ENCODE measurements around the gene POLG.

POLG gene

DNA sequence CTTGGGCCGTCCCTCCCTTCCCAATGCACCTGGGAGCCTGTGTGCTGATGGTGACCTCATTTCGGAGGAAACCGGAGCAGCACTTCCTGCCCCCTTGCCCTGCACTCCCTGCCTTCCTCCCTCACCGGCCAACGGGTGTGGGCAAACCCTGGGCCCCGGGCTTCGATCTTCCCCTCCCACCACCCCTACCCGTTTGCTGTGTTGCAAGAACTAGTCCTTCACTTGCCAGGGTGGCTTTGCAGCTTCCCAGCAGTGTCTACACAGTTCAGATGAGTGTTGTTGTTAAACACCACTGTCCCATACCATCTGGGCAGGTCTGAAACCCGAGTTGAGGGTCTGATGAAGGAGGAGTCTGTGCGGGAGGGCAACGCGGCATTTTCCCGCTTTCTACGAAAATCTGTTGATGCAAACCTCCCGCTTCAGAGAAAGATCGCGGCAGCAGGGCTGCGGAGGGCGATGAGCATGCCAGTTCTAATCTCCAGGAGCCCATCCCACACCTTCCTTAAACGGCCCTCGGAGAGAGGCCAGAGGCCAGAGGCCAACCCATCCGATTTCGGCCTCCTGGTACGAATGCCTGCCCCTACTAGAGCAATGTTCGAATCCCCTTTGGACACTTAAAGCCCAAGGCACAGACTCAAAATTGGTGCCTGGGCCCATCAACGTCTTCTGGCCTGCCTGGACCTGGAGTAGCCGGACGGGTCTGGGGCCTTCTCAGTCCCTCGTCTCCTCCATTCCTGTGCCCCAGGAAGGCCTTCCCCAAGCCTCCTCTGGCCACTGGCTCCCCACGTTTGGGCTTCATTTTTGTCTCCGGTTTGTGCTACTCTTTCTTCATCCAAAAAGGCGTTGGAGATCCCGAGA lies 35.7 kb upstream of the POLG start:
- DNase-seq, result no peak

GRCh38 chr15:89369341-89369947 lies 34.8 kb upstream of the POLG start:
- DNase-seq, result no peak

DNA sequence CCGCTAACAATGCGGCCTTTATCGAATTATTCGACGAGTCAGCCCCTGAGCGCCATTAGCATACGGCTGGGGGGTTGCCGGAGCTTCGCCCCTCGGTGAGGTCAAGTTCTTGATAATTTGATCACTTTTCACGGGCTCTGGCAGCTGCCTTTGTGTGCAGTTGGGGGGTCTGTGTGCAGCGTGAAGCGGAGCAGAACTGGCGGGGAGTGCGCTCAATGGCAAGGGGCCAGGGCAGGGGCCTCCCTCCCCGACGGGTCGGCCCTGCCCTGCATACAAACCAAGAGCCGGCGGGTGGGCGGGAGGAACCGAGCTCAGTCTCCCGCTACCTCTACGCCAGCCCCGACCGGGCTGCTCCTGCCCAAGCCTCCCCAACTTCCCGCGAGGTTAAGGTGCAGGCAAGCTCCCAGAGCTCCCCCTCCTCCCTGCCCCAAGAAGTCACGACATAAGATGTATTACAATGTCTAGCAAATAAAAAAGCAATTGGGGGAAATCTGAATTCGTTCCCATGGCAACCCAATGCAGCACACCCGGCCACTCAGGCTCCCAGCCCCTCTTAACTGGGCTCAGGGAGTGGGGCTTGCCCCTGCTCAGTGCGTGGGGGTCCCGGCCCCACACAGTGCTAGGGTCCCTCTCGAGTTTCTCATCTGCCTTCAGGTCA lies 34.1 kb upstream of the POLG start:
- DNase-seq, result no peak

DNA sequence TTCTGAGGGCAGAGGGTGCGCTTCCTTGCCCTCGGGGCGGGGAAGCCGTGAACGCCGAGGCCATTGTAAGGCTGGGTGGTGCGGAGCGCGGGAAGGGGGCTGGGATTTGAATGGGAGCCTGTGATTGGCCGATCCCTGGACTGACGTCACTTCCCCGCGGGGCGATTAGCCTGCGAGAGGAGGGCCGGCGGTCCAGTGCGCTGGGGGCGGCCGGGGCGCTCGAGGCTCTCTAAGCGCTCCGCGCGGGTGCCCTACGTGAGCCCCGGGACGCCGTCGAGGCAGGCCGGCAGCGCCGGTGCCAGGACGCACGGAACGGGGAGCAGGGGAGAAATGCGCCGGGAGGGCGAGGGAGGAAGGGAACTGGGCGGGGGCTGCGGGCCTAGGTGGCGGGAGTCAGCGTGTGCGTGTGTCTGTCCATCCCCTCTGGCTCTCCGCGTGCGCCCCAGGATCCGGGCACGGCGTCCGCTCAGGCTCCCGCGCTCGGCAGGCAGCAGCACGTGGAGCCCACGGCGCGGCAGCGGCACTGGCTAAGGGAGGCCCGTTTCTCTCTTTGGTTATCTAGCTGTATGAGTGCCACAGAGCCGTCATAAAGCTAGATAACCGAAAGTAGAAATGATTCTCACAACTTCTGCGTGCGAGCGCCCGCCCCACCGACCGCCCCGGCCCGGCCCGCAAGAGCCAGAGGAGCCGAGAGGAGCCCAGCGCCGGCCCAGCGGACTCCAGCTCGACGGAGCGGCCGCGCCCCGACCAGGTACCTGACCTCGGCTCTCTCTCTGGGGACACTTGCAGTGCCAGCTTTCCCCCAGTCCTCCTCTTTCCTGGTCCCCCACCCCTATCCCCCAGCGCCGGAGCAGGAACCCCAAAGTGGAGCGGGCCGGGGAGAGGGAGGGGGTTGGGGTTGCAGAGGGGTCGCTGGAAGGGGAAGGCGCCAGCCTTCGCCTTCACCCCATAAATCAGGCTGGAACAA lies 33.1 kb upstream of the POLG start:
- DNase-seq, result no peak

DNA sequence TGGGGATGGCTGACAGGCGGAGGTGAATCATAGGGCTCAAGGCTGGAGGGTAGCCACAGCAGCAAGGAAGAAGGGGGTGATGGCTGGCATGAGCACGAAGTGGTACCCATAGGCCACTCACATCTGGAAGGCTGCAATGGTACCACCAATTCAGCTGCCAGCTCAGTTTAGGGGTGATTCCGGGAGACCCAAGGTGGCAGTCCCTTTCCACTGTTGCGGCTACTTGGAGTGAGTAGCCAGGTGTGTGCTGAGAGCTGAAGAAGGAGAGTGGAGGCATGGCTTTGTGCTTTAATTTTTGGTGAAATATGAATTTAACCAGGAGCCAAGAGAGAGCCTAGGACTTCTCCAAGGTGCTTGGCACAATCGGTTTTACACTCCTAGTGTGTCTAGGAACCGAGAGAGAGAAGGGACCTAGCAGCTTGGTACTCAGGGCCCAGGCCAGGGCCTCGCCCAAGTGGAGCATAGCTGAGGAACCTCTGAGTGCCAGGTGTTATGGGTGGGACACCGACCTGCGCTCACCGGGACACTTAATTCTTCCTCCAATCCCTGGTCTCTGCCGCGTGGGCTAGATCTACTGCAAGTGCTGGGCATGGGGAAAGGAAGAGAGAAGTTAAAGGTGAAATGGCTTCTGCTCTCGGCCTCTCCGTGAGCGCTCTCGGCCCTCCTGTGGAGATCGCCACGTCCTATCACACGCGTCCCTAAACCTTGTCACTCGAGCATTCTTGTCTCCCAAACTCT lies 32.2 kb upstream of the POLG start:
- DNase-seq, result no peak

DNA sequence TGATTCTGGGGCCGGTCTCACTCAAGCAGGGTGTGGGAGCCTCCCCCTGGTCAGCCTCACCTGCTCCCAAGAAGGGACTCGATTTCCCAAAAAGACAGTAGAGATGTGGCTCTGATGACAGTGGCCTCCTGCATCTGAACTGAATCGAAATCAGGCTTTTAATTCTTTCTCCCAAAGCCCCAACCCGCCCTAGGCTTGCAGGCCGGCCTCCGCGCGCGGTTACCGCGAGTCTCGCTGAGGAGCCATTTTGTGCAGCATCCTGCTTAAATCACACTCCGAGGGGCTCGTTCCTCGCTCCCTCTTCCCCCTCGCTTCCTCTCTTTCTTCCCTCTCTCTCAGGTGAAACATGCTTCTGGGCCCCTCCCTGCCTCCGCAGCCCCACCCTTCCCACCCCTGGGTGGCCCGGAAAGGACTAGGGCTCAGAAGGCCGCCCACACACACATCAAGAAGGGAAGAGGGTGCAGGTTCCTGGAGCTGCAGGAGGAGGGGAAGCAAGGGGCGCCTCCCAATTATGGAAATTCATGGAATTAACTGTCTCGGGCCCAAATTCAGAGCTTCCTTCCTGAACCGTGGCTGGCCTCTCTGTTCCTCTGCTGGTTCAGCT lies 30.9 kb upstream of the POLG start:
- DNase-seq, result no peak

DNA sequence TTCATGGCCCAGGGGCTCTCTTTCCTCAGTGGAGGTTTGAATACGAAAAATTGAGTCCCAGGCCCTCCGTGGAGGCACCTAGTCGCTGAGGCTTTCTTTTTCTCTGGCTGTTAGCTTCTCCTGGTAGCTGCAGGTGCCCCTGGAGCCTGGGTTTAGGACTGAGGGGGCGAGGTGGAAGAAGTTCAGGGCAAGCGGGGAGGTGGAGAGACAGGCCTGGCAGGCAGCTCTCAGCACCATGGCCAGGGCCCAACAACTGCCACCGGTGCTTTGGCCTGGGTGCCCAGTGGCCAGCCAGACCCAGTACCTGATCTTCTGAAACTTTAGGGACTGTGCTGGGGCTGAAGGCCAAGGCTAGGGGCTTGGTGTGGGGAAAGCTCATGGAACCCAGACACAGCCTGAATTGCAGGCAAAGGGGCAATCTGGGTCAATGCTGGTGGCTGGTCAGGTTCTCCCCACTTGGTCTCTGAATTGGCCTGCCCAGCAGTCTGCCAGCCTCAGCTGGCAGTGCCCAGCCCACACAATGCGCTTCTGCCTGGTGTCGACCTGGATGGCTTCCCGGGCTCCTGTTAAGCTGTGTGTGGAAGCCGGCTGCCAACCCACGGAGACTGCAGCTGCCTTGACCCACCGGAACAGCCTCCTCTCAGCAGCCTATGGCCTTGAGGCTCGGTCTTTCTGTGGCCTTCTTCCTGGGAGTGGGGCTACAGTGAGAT lies 30.3 kb upstream of the POLG start:
- no peak for DNase-seq

DNA sequence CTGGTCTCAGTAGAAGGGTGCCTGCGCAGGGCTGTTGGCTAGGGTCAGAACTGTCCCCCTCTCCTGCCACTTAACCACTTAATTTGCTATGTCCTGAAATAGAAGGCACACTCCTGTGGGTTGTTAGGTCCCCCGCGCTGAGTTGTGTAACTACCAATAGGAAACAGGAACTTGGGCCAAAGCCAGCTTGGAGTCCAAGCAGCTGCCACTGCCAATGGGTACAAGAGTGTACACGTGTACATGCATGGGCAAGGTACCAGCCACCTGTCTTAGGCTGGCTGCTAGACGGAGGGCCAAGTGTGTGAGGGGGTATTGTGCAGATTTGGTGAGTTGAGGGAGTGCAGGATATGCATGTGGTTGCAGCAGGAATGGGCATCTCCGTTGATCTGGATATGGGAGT lies 29.7 kb upstream of the POLG start:
- DNase-seq, result no peak

GRCh38 chr15:89363770-89364169 lies 29.1 kb upstream of the POLG start:
- no peak for DNase-seq

DNA sequence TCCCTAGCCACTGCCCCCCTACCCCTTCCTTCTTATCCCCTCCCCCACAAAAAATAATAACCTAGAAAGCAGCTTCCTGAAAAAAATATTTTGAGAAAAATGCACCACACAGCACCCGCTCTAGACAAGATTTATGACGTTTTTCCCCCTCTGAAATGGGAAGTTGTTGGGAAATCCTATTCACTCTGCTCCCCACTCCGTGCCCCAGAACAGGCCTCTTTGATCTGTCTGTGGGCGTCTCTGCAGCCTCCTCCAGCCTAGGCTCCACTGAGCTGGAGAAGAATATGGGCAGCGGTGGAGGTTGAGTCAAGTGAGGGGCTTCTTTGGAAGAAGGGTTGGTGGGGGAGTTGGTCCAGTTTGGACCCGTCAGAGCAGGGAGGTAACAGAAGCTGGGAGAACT lies 28.5 kb upstream of the POLG start:
- no peak for DNase-seq

DNA sequence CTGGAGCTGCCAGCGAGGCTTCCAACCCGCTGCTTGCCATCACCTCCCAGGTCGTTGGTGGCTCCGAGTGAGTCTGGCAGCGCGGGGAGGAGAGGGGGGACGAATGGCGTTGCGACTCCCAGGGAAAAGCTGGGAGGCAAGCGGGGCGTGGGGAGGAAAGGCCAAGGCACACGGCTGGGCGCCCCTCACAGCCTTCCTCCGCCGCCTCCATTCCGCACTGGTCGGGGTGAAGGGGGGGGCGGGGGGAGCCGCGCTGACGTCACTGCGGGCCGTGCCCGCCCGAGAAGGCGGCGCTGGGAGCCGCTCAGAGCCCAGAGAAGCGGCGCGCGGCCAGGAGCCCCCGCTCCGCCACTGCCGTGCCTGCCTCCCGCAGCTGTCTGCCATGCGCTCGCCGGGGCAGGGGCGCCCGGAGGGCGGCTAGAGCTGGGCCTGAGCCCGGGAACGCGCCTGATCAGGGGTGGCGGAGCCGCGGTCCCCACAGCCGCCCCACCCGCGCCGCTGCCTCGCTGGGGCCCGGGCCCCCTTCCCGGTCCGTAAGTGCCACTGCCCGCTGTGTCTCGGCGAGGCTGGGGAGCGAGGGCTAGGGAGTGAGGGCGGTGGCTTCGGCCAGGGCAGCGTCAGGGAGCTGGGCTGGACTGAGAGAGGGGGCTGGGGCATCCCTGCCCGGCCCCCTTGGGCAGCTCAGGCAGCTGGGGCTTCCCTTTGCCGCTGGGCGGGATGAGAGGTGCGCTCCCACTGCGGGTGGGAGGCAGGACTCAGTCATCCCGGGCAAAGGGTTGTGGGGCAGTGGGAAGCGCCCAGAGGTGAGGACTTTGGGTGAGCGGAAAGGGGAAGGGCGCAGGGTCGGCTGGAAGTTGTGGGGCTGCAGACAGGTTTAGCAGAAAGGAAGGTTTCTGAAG lies 27.8 kb upstream of the POLG start:
- DNase-seq, result peak; percentile 39

DNA sequence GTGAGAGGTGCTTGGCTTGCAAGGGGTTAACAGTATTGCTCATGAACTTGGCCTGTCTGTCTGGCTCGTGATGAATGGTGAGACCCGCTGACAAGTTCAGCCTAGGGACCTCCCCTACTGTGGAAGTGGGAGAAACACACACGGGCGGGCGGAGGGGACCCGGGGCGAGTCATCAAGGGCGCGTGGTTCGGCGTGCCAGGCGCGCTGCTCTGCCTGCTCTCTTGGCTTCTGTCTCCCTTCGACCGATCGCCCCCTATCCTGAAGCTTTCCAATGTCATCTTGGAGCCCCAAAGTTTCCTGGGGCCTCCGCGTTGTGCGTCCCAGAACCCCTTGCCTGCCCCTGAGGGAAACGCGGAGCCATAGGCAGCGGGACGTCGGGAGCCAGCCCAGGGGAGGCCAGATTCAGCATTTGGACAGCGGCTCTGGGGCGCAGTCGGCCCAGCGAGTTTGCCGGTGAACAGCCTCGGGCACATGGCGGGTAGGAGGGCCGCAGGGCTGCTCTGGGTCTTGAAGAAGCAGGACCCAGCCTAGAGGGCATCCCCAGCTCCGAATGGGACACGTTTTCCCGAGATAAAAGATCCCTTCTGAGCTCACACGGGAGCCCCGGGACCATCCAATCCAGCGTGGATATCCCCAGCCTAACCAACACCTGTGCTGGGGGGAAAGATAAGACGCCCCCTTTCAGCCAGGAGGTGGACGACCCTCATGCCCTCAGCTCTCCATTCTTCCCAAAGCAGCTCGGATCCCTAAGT lies 27.0 kb upstream of the POLG start:
- peak; percentile 34 for DNase-seq

- DNase-seq, result no peak
These were observed 25.8 kb upstream of the POLG start for GRCh38 chr15:89360294-89360971.

DNA sequence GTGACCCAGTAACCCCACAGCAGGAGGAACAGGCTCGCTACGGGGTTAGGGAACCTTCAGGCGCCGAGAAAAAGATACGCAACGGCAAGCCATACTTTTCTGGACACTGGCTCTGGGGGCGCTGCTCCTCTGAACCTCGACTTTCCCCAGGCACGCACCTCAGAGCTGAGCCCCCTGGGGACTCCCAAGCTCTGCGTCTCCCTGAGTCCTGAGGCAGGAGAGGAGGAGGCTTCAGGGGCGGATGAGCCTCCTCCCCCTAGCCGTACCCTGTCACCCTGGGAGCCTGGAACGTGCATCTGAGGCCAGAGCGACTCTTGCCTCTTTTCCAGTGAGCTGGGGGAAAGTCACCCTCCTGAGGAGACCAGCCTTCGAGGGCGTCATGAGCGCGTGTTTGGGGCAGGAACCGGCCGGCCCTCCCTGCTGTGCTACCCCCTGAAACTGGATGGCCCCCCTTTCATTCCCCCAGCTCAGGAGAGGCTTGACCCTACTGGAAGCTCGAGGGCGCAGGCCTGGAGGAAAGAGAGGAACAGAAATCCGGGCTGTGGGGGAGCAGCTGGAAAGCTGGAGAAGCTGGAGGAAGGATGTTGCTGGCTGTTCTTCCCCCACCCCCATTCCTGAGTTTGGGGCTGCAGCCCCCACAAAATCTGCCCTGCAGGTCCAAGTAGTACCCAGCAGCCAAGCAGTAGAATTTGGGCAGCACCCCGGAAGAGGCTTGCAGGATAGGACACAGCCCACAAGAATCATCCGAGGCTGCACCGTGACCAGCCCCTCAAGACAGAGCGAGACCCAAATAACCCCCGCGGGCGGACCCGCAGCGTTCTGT lies 25.1 kb upstream of the POLG start:
- DNase-seq, result no peak

DNA sequence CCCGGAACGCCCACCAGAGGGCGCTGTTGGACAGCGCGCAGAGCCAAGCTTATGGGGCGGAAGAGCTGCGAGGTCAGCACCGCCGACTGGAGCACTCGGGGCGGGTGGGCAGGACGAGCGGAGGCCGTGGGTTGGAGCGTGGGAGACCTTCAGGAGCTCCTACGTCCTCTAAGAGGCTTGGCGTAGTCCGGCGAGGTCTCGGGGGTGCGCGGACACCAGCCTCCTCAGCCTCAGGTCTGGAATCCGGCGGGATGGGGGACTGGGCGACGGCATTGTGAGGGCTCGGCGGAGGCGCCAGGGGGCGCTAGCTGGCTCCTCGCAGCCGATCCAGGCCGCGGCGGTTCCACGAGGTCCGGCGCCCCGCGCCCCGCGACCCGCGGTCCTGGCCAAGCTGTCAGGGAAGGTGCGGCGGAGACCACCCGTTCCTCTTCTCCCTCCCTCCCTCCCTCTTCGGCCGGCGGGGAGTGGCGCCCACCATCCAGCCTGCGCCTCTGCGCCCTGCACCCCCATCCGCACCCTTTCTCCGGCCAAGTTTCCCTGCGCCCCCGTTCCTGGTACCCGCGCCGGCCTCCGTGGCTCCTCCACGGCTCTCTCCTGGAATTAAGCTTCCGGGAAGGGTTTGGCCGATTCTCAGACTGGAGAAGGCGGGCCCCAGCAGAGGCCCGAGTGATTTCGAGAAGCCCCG lies 24.3 kb upstream of the POLG start:
- peak; percentile 53 for DNase-seq

- DNase-seq, result no peak
These were observed 23.8 kb upstream of the POLG start for GRCh38 chr15:89358435-89358754.

GRCh38 chr15:89356634-89357298 lies 22.1 kb upstream of the POLG start:
- DNase-seq, result no peak
